Activated CD8-positive, alpha-beta memory T cell treated with anti-CD3 and anti-CD28 coated beads, Interleukin-2, amount 50 U/mL, for 24 hours (primary cell): ENCODE results near the gene CLNK.

ENCODE experiments used
- DNase-seq: peaks from one replicate; pipeline ENCODE4 v3.0.0-alpha.2; 2020; ENCODE audit errors: extremely low read depth

The CLNK gene

GRCh38 chr4:10456595-10457254, 227.8 kb downstream of the CLNK start:
- no peak for DNase-seq

GRCh38 chr4:10456260-10456594, 228.3 kb downstream of the CLNK start:
- DNase-seq = no peak

GRCh38 chr4:10455133-10455532, 229.4 kb downstream of the CLNK start:
- DNase-seq = no peak

GRCh38 chr4:10454726-10455125, 229.8 kb downstream of the CLNK start:
- no peak for DNase-seq

GRCh38 chr4:10454121-10454520, 230.4 kb downstream of the CLNK start:
- no peak for DNase-seq

- DNase-seq = no peak
These were observed 235.6 kb downstream of the CLNK start for GRCh38 chr4:10448991-10449390.

GRCh38 chr4:10442976-10443375, 241.6 kb downstream of the CLNK start:
- no peak for DNase-seq

- DNase-seq = no peak
These were observed 243.1 kb downstream of the CLNK start for GRCh38 chr4:10441512-10441911.

GRCh38 chr4:10438924-10439323, 245.6 kb downstream of the CLNK start:
- no peak for DNase-seq

- no peak for DNase-seq
These were observed 246.8 kb downstream of the CLNK start for GRCh38 chr4:10437735-10438134.
